ENCODE measurements around the gene ZNF823.

GRCh38 chr19:11721681-11722080 is 17.1 kb downstream of the ZNF823 start:
- TF ChIP-seq EZH2 (IDR thresholded peaks at IDR 0.05; ENCODE audit: borderline replicate concordance) (no peak), CTCF (IDR thresholded peaks at IDR 0.05; ENCODE audit: poor library complexity) (no peak)

Measured in hepatocyte (in vitro differentiated cells).